ACC112 (cell line): ENCODE data around the gene AFF1.

ENCODE experiments used
- H2AFZ ChIP-seq: fragments of 200-600 bp; sonication (generic); one replicate; pipeline ENCODE4 v1.6.0; 2017; ENCODE audit warnings: antibody characterized with exemption, low read length; ENCODE audit not compliant: unreplicated experiment
- H3K27ac ChIP-seq: fragments of 200-600 bp; sonication (generic); 2 replicates; pipeline ENCODE4 v1.5.1; 2014; ENCODE audit warnings: low read depth, mild to moderate bottlenecking, antibody characterized with exemption, low read length, moderate library complexity
- H3K27me3 ChIP-seq: fragments of 200-600 bp; sonication (generic); 2 replicates; pipeline ENCODE4 v1.6.1; 2014; ENCODE audit warnings: mild to moderate bottlenecking, antibody characterized with exemption, low read length, moderate library complexity, mixed read lengths; ENCODE audit not compliant: insufficient read depth
- H3K36me3 ChIP-seq: fragments of 200-600 bp; sonication (generic); 2 replicates; pipeline ENCODE4 v1.6.1; 2016; ENCODE audit warnings: mild to moderate bottlenecking, antibody characterized with exemption, low read length, moderate library complexity, mixed read lengths; ENCODE audit not compliant: insufficient read depth
- H3K4me1 ChIP-seq: fragments of 200-600 bp; sonication (generic); one replicate; pipeline ENCODE4 v1.6.1; 2016; ENCODE audit warnings: low read length, mixed read lengths; ENCODE audit not compliant: insufficient read depth, unreplicated experiment, control insufficient read depth
- H3K4me3 ChIP-seq: fragments of 200-600 bp; sonication (generic); 2 replicates; pipeline ENCODE4 v1.5.1; 2014; ENCODE audit warnings: mild to moderate bottlenecking, low read depth, low read length
- H3K79me2 ChIP-seq: fragments of 200-600 bp; sonication (generic); one replicate; pipeline ENCODE4 v1.6.0; 2016; ENCODE audit warnings: low read length; ENCODE audit not compliant: control insufficient read depth, unreplicated experiment, insufficient read depth

Gene AFF1

DNA sequence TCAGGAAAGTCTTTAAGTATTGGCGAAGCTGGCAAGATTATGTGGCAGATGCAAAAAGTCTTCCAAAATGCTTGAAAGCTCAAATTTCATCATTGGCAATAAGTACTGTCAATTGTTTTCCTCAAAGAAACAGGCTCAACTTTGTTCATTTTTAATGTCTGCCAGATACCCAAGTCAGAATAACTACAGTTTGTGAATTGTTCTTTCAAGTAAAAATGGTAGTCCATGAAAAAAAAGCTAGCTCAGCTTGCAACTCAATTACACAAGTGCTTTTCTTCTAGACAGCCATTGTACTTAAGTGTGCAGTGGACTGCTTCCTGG lies 70.5 kb downstream of the AFF1 start:
- Histone ChIP-seq H2AFZ (no peak overlapping the region), H3K36me3 (no peaks in the 10 kb centered on the region), H3K27ac (peak overlapping the region; percentile 97), H3K79me2 (peaks cover 55% of the 10 kb centered on the region), H3K4me3 (peak overlapping the region; percentile 95), H3K4me1 (peaks cover 23% of the 10 kb centered on the region), H3K27me3 (no peaks in the 10 kb centered on the region)

- Histone ChIP-seq H3K4me3 (peak overlapping the region; percentile 95), H3K79me2 (peaks cover 59% of the 10 kb centered on the region), H3K36me3 (no peaks in the 10 kb centered on the region), H3K27ac (peak overlapping the region; percentile 97), H3K27me3 (no peaks in the 10 kb centered on the region), H2AFZ (peak overlapping the region; percentile 14), H3K4me1 (peaks cover 23% of the 10 kb centered on the region)
Measured at GRCh38 chr4:87005690-87006425, 71.0 kb downstream of the AFF1 start.

DNA sequence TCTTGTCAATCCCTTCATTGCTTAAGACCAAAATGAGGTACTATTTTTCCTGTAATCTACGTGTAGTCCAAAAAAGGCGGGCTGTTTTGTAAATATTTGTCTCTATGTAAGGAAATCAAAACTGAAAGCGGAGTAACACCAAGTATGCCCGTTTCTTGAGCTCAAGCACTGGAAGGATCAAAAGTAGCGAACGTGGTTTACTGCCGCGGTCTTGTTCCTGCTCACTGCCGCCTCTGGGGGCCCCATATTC lies 71.5 kb downstream of the AFF1 start:
- Histone ChIP-seq H3K27me3 (no peaks in the 10 kb centered on the region), H3K4me1 (peaks cover 27% of the 10 kb centered on the region), H2AFZ (peak overlapping the region; percentile 14), H3K79me2 (peaks cover 64% of the 10 kb centered on the region), H3K4me3 (peak overlapping the region; percentile 95), H3K36me3 (no peaks in the 10 kb centered on the region), H3K27ac (peak overlapping the region; percentile 97)

DNA sequence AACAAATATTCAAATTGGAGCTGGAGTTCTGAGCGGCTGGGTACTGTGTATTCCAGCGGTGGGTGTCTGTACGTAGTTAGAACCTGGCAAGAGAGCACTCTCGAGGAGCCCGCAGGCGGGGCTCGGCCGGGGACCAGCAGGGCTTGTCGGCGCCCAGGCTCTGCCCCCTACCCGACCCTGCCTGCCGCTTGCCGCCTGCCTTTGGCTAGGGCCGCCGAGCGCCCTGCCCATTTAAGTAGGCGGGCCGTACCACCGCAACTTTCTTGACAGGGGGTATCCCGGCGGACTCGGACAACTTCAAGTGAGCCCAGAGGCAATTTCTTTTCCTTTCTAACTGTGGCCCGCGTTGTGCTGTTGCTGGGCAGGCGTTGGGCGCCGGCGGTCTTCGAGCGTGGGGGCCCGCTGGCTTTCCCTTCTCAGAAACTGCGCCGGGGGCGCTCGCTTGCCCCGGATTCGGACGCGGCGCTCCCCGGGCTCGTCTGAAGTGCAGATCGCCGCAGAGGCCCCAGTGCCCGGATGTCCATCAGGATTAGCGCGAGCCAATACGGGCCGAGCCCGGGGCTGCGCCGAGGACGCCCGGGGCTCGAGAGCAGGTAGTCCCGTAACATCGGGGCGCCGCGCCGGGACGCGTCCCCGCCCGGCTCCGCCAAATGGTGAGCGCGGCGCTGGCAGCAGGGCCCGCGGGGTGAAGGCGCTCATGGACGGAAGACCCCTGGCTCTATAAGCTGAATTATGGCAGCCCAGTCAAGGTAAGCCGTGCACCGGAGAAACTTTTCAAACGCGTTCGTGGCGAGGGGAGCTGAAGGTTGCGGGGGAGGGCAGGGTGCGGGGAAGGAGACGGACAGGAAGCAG lies 72.1 kb downstream of the AFF1 start:
- peak overlapping the region; percentile 95 for H3K4me3 ChIP-seq
- no peaks in the 10 kb centered on the region for H3K36me3 ChIP-seq
- peaks cover 31% of the 10 kb centered on the region for H3K4me1 ChIP-seq
- peak overlapping the region; percentile 30 for H2AFZ ChIP-seq
- no peaks in the 10 kb centered on the region for H3K27me3 ChIP-seq
- peaks cover 61% of the 10 kb centered on the region for H3K79me2 ChIP-seq
- peak overlapping the region; percentile 97 for H3K27ac ChIP-seq

DNA sequence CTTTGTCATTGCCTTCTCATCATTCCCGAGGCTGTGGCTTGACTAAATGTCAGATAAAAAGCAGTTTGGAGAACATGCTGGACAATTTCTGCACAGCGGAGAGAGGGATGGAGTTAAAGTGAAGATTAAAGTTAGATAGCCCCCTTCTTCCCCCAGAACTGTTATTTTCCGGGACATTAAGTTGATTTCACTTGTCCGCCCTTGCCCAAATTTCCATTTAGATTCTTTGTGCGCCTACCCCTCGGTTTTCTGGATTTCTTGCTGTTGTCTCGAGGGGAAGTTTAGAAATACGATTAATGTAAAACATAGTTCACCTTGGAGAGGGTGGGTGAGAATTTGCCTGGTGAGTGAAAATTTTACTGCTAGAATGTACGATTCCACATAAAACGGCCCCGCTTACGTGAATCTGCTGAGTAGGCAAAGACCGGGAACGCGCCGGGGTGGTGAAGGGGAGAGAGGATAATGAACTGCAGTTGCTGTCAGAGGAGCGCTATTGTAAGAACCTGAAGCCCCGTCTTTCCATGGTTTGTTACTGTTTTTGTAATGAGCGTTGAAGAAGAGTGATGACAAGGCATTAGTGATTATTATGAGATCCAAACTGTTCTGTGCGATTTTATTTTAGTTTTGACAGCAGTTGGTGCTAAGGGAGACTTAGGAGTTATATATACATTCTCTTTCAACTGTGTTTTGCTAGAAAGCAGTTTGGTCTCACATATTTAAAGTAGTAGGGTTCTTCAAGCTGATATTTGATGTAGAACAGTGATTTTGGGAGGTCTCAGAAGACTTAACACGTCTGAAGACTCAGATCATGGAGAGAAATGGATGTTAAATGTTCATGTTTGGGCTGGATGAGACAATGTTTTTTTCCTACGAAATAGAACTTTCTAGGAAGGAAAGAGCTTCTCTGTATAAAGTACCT lies 73.0 kb downstream of the AFF1 start:
- H3K27me3 ChIP-seq: no peaks in the 10 kb centered on the region
- no peaks in the 10 kb centered on the region for H3K36me3 ChIP-seq
- peaks cover 62% of the 10 kb centered on the region for H3K79me2 ChIP-seq
- peaks cover 32% of the 10 kb centered on the region for H3K4me1 ChIP-seq
- peak overlapping the region; percentile 95 for H3K4me3 ChIP-seq
- H2AFZ ChIP-seq: peak overlapping the region; percentile 30
- H3K27ac ChIP-seq: peak overlapping the region; percentile 97

- peaks cover 68% of the 10 kb centered on the region for H3K79me2 ChIP-seq
- H3K4me1 ChIP-seq: peaks cover 39% of the 10 kb centered on the region
- no peaks in the 10 kb centered on the region for H3K27me3 ChIP-seq
- no peaks in the 10 kb centered on the region for H3K36me3 ChIP-seq
- H3K27ac ChIP-seq: no peak overlapping the region
- H3K4me3 ChIP-seq: peak overlapping the region; percentile 95
- H2AFZ ChIP-seq: no peak overlapping the region
Measured at GRCh38 chr4:87009095-87009648, 74.4 kb downstream of the AFF1 start.

DNA sequence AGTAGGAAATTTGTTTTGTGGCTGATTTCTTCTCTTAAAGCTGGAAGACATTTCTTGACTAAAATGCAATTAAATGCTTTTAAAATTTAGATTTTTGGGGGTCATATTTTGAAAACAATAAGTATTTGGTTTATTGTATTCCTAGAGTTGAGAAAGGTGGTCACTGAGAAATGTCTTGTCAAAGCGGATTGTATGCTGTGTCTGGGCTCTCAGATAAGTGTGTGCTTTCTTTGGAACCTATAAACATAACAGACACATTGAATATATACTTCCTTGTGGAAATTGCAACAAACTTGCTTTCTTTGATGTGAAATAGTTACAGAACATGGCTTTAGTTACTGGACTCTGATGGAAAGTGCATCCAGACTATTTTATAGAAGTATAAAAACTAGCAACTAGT lies 75.4 kb downstream of the AFF1 start:
- no peak overlapping the region for H2AFZ ChIP-seq
- no peaks in the 10 kb centered on the region for H3K36me3 ChIP-seq
- peaks cover 73% of the 10 kb centered on the region for H3K79me2 ChIP-seq
- no peaks in the 10 kb centered on the region for H3K27me3 ChIP-seq
- H3K27ac ChIP-seq: no peak overlapping the region
- H3K4me3 ChIP-seq: no peak overlapping the region
- peaks cover 44% of the 10 kb centered on the region for H3K4me1 ChIP-seq

- H3K4me3 ChIP-seq: peak overlapping the region; percentile 16; the same call in 1 of the 2 replicates
- H2AFZ ChIP-seq: no peak overlapping the region
- H3K4me1 ChIP-seq: peaks cover 43% of the 10 kb centered on the region
- peaks cover 83% of the 10 kb centered on the region for H3K79me2 ChIP-seq
- H3K27ac ChIP-seq: peak overlapping the region; percentile 78
- no peaks in the 10 kb centered on the region for H3K27me3 ChIP-seq
- no peaks in the 10 kb centered on the region for H3K36me3 ChIP-seq
Measured at GRCh38 chr4:87011340-87012034, 76.7 kb downstream of the AFF1 start.

GRCh38 chr4:87012265-87012953 lies 77.6 kb downstream of the AFF1 start:
- Histone ChIP-seq H3K27me3 (no peaks in the 10 kb centered on the region), H3K79me2 (peaks cover 90% of the 10 kb centered on the region), H3K4me3 (no peak overlapping the region)

More at GRCh38 chr4:87012265-87012953, 77.6 kb downstream of the AFF1 start:
- no peaks in the 10 kb centered on the region for H3K36me3 ChIP-seq
- no peak overlapping the region for H2AFZ ChIP-seq
- H3K4me1 ChIP-seq: peaks cover 50% of the 10 kb centered on the region
- peak overlapping the region; percentile 78; the same call in 1 of the 2 replicates for H3K27ac ChIP-seq
